ENCODE results near the gene COL8A1.

- TF ChIP-seq CTCF (IDR thresholded peaks at IDR 0.05) (no peak), POLR2A (IDR thresholded peaks at IDR 0.05) (no peak)
These were observed 166.8 kb downstream of the COL8A1 start for GRCh38 chr3:99805160-99805559.
